Liver (tissue), 2 donors: Measurements from ENCODE around the gene WWC1.

ENCODE experiments used
- CTCF ChIP-seq: fragments of 150-350 bp; IDR thresholded peaks from 2 replicates; pipeline ENCODE4 v1.5.1; 2017; ENCODE audit warnings: improper control_type of control experiment, low read depth, low read length; ENCODE audit not compliant: missing input control
- MAX ChIP-seq: IDR thresholded peaks from 2 replicates; pipeline ENCODE4 v1.6.1; 2016; ENCODE audit warnings: antibody characterized with exemption
- donor health status: healthy.

GRCh38 chr5:168430296-168430695 lies 138.9 kb downstream of the WWC1 start:
- TF ChIP-seq CTCF (no peak), MAX (no peak)
